HAP-1 (cell line): ENCODE measurements around the gene SFSWAP.

Source experiments
- DNase-seq, 2 experiments: peaks; one replicate each; pipeline ENCODE4 v3.0.0-alpha.2; 2016 to 2020; ENCODE audit warnings: low spot score in 2 of 2
- H3K27me3 ChIP-seq: fragments of 250-450 bp; sonication (Bioruptor Pico); 2 replicates; pipeline ENCODE4 v1.5.1; 2020; ENCODE audit warnings: low read depth, mild to moderate bottlenecking, moderate library complexity
- H3K36me3 ChIP-seq: fragments of 250-450 bp; sonication (Bioruptor Pico); replicated peaks from 2 replicates; pipeline ENCODE4 v1.5.1; 2020; ENCODE audit warnings: mild to moderate bottlenecking
- H3K4me1 ChIP-seq: fragments of 250-450 bp; sonication (Bioruptor Pico); 2 replicates; pipeline ENCODE4 v1.5.1; 2020; ENCODE audit warnings: mild to moderate bottlenecking
- H3K4me3 ChIP-seq: fragments of 250-450 bp; sonication (Bioruptor Pico); 2 replicates; pipeline ENCODE4 v1.5.1; 2020; ENCODE audit warnings: mild to moderate bottlenecking, moderate library complexity
- H3K9me3 ChIP-seq: fragments of 250-450 bp; sonication (Bioruptor Pico); 2 replicates; pipeline ENCODE4 v1.5.1; 2020; ENCODE audit warnings: mild to moderate bottlenecking, moderate library complexity
- in situ Hi-C: fragments of 300-500 bp; cut with MboI; formaldehyde crosslinking; loops from 3 replicates; pipeline ENCODE4 v1.14.3; 2020; ENCODE audit warnings: low sequenced_read_pairs, inconsistent platforms, mixed read lengths

The SFSWAP gene

DNA sequence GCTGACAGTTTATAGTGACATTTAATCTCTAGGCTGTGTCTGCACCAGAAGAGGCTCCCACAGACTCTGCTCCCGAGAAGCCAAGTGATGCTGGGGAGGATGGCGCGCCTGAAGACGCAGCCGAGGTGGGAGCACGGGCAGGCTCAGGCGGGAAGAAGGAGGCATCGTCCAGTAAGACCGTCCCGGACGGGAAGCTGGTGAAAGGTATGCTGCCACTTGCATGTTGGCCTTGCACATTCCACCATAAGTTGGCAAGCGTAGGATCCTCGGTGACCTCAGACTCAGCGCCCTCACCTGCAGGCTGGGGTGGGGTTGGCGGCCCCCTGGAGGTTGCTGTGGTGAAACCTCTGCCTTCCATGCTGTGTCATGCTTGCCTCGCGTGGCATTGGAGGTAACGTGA, 45.6 kb downstream of the SFSWAP start:
- peaks cover 68% of the 10 kb centered on the region for H3K36me3 ChIP-seq
- H3K9me3 ChIP-seq, result no peaks in the 10 kb centered on the region
- in situ Hi-C loops, result no loop called here

DNA sequence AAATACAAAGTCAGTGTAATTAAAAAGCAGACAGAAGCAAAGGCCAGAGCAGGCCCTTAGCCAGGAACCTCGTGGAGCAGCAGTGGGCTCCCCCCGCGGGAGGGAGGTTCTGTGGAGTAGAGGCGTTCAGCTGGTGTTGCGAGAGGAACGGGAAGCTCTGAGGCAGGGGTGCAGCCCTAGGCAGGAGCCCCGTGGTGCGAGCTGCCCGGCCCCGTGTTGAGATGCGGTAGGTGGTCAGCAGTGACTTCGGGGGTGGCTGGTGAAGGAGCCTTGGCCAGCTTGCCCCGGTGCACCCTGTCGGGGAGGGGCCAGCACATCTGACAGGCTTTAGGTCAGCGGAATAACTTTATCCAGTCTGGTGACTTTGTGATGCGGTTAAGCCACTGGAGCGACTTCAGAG, 46.2 kb downstream of the SFSWAP start:
- H3K4me3 ChIP-seq, result no peak overlapping the region
- no peak for DNase-seq
- in situ Hi-C loops, result no loop called here
- H3K36me3 ChIP-seq, result peaks cover 69% of the 10 kb centered on the region
- no peaks in the 10 kb centered on the region for H3K9me3 ChIP-seq
- H3K4me1 ChIP-seq, result no peaks in the 10 kb centered on the region; the same call in 1 of the 2 replicates
- H3K27me3 ChIP-seq, result no peaks in the 10 kb centered on the region

More for the DNA sequence above, 45.6 kb downstream of the SFSWAP start:
- H3K4me1 ChIP-seq, result no peaks in the 10 kb centered on the region; the same call in 1 of the 2 replicates
- no peak for DNase-seq
- no peaks in the 10 kb centered on the region for H3K27me3 ChIP-seq
- H3K4me3 ChIP-seq, result no peak overlapping the region

DNA sequence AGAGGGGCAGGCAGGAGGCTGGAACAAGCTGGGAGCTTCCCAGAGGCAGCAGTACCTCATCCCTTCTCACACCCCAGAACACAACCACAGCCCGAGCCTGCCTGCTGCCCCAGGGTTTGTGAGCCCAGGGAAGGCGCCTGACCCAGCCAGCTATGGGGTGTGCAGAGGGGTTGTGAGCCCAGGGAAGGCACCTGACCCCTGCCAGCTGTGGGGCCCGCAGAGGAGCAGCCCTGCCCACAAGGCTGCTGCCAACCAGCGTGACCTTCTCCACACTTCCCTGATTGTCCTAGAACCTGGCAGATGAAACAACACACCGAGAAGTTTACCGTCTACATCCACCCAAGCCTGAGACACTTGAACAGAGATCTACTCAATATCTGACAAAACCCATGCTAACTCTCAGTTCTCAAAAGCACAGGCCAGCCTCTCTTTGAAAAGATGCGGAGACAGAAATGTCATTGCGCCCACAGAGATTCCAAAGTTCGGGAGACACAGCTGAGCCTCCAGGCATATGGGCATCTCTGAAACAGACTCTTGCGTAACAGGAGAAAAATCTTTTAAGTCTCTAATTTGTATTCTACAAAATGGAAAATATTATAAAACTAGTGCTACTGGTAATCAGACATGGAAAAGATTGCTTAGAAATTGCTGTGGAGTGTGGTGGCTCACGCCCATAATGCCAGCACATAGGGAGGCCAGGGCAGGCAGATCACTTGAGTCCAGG, 47.3 kb downstream of the SFSWAP start:
- no peaks in the 10 kb centered on the region for H3K27me3 ChIP-seq
- in situ Hi-C loops, result no loop called here
- no peaks in the 10 kb centered on the region for H3K9me3 ChIP-seq
- H3K4me3 ChIP-seq, result no peak overlapping the region
- H3K36me3 ChIP-seq, result peaks cover 61% of the 10 kb centered on the region
- no peaks in the 10 kb centered on the region; the same call in 1 of the 2 replicates for H3K4me1 ChIP-seq
- no peak for DNase-seq

DNA sequence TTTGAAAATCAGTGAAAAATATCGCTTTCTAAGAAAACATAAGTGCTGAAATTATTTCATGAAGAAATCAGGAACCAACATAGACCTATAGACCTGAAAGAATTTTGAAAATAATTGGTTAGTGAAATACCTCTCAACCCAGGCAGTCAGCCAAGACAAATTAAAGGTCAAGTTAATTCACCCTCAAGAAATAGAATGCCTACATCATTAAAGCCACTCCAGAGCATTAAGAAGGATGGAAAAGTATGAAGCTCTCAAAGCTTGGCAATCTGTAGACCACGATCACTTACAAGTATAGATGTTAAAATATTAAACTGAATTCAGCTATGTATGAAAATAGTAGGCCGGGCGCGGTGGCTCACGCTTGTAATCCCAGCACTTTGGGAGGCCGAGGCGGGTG, 48.3 kb downstream of the SFSWAP start:
- H3K27me3 ChIP-seq, result no peaks in the 10 kb centered on the region
- no peaks in the 10 kb centered on the region; the same call in 1 of the 2 replicates for H3K4me1 ChIP-seq
- no peaks in the 10 kb centered on the region for H3K9me3 ChIP-seq
- no peak overlapping the region for H3K4me3 ChIP-seq
- DNase-seq, result no peak
- in situ Hi-C loops, result no loop called here
- H3K36me3 ChIP-seq, result peaks cover 56% of the 10 kb centered on the region

DNA sequence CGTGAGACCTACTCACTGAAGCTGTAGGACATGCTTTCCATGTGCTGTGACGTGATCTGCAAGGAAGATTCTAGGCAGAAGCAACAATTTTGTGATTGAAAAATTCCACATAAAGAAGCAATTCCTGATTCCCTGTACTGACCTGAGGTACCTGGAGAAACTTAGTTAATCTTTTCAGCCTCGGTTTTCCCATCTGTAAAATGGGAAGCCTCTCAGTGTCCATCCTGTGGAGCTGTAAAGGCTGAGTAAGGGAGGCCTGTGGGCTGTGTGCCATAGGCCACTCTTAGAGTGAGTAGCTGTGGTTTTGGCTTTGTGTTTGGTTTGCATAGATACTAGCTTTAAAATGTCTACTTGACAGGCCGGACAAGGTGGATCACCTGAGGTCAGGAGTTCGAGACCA, 50.7 kb downstream of the SFSWAP start:
- H3K36me3 ChIP-seq, result peaks cover 60% of the 10 kb centered on the region
- H3K9me3 ChIP-seq, result no peaks in the 10 kb centered on the region
- H3K4me3 ChIP-seq, result no peak overlapping the region
- H3K4me1 ChIP-seq, result no peaks in the 10 kb centered on the region; the same call in 1 of the 2 replicates
- no peak for DNase-seq
- in situ Hi-C loops, result no loop called here
- H3K27me3 ChIP-seq, result no peaks in the 10 kb centered on the region

DNA sequence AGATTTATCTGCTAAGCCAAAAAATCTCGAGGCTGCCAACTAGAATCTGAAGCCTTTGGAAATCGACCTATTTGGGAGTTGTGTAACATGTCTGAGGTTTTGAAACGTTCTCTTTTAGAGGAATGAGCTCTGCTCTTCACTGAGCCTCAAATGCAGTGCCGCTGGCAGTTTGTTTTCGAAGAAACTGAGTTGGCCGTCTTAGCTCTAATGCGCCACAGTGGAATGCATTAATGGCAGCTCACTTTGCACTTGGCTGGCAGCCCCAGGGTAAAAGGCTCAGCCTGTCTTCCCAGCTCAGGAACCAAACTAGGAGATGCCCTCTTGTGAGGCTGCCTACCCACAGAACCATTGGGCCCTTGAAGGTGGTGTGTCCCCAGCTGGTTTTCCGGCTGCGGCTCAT, 53.8 kb downstream of the SFSWAP start:
- in situ Hi-C loops, result no loop called here
- Histone ChIP-seq H3K27me3 (no peaks in the 10 kb centered on the region), H3K4me3 (no peak overlapping the region), H3K9me3 (no peaks in the 10 kb centered on the region), H3K4me1 (no peaks in the 10 kb centered on the region; the same call in 1 of the 2 replicates), H3K36me3 (peaks cover 57% of the 10 kb centered on the region)
- DNase-seq, result no peak

DNA sequence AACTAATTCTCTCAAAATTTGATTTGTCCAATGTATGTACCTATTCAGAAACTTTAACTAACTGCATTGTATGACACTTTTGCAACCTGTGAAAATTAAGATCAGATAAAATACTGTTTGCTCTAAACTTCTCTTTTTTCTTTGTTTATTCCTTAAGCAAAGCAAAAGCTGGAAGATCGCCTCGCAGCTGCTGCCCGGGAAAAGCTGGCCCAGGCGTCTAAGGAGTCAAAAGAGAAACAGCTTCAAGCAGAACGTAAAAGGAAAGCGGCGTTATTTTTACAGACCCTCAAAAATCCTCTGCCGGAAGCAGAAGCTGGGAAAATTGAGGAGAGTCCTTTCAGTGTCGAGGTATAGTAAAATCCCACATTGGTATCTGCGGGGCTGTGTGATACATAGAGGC, 55.1 kb downstream of the SFSWAP start:
- no peaks in the 10 kb centered on the region for H3K9me3 ChIP-seq
- H3K36me3 ChIP-seq, result peaks cover 58% of the 10 kb centered on the region
- no peaks in the 10 kb centered on the region for H3K4me1 ChIP-seq
- DNase-seq, result no peak
- in situ Hi-C loops, result no loop called here
- no peak overlapping the region for H3K4me3 ChIP-seq
- no peaks in the 10 kb centered on the region for H3K27me3 ChIP-seq

DNA sequence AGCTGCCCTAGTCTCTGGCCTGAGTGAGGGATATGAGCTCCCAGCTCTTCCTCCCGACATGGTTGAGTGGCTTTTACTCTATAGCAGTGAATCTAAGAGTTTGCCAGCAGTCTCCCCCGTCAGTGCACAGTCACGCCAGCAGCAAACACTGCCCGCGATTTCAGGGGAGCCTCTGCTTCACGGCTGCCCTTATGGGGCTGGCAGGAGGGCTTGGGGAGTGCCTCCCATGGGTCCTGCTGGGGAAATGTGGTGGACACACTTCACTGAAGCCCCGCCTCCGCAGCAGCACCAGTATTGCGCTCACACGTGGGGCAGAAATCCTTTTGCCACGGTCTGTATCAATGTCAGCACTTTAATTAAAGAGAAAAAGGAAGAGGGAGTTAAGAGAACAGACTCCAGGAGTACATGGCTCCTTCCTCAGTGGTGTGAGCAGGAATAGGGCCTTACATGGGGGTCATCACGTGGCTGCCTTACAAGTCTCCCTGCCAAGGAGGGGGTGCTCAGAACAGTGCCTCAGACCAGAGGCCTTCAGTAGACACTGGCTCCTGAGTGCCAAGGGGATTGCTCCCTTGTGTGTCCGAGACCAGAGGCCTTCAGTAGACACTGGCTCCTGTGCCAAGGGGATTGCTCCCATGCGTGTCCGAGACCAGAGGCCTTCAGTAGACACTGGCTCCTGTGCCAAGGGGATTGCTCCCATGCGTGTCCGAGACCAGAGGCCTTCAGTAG, 55.7 kb downstream of the SFSWAP start:
- DNase-seq, result no peak
- Histone ChIP-seq H3K4me1 (no peaks in the 10 kb centered on the region), H3K36me3 (peaks cover 58% of the 10 kb centered on the region), H3K9me3 (no peaks in the 10 kb centered on the region), H3K27me3 (no peaks in the 10 kb centered on the region), H3K4me3 (no peak overlapping the region)
- in situ Hi-C loops, result no loop called here

DNA sequence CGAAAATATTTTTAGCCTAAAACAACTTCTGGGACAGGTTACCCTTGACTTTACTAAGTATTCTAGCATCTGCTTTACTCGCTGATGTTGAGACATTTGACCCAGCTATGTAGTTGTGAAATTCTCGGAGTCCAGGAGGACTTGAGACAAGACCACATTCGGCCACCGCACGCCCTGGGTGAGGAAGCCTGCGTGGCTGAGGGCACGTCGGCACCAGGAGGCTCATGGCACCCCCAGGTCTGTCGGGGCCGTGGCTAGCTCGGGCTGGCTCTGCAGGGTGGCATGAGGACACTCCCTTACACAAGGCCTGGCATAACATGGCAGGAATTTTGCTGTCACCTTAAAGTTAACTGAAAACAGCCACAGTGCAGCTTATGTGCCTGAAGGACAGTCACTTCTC, 59.2 kb downstream of the SFSWAP start:
- Histone ChIP-seq H3K4me3 (no peak overlapping the region), H3K9me3 (no peaks in the 10 kb centered on the region), H3K36me3 (peaks cover 52% of the 10 kb centered on the region), H3K27me3 (no peaks in the 10 kb centered on the region), H3K4me1 (no peaks in the 10 kb centered on the region)
- in situ Hi-C loops, result no loop called here
- no peak for DNase-seq

DNA sequence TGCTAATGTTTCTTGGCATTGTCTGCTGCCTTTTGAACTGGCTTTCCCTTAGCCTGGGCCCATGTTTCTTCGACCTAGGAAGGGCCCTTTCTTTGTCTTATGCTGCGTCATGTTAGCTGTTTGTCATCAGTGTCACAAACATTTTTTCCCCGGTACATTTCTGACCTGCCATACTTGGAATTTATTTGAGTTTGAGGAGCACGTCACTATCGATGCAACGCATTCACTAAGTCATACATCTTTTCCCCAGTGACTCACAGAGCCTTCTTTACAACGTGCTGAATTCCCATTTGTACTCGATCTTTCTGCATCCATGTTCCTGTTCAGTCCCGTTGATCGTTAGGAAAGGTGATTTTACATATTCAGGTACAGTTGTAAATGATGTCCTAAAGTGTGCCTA, 61.1 kb downstream of the SFSWAP start:
- in situ Hi-C loops, result no loop called here
- H3K4me1 ChIP-seq, result no peaks in the 10 kb centered on the region
- H3K27me3 ChIP-seq, result no peaks in the 10 kb centered on the region
- no peak overlapping the region for H3K4me3 ChIP-seq
- DNase-seq, result no peak
- H3K36me3 ChIP-seq, result peaks cover 37% of the 10 kb centered on the region
- no peaks in the 10 kb centered on the region for H3K9me3 ChIP-seq

DNA sequence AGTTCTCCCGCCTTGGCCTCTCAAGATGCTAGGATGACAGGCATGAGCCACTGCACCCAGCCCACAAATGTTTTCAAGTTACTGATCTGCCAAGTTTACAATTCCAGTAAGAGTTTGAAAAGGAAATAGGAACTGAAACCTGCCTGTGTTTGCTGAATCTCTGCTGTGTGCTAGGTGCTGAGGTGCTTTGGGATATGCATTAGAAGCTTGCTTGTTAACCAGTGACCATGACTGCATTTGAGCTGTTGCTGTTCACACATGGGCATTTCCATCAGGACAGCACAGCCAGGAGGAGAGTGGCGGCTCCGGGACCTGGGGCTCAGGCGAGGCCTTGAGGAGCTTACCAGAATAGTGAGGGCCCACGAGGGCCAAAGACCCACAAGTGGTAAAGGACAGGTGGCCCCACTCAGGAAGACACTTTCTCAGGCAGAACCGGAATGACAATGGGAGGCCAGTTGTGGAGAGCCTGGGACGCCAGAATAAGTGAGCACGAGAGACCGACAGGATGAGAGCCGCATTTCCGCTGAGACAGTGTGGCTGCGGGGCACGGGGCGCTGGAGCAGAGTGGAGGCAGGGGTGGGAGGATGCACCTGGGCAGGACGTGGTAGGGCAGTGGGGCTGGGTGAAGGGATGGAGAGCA, 62.8 kb downstream of the SFSWAP start:
- Histone ChIP-seq H3K36me3 (peaks cover 38% of the 10 kb centered on the region), H3K9me3 (no peaks in the 10 kb centered on the region), H3K4me3 (no peak overlapping the region), H3K27me3 (no peaks in the 10 kb centered on the region), H3K4me1 (no peaks in the 10 kb centered on the region)
- in situ Hi-C loops, result no loop called here
- DNase-seq, result no peak

DNA sequence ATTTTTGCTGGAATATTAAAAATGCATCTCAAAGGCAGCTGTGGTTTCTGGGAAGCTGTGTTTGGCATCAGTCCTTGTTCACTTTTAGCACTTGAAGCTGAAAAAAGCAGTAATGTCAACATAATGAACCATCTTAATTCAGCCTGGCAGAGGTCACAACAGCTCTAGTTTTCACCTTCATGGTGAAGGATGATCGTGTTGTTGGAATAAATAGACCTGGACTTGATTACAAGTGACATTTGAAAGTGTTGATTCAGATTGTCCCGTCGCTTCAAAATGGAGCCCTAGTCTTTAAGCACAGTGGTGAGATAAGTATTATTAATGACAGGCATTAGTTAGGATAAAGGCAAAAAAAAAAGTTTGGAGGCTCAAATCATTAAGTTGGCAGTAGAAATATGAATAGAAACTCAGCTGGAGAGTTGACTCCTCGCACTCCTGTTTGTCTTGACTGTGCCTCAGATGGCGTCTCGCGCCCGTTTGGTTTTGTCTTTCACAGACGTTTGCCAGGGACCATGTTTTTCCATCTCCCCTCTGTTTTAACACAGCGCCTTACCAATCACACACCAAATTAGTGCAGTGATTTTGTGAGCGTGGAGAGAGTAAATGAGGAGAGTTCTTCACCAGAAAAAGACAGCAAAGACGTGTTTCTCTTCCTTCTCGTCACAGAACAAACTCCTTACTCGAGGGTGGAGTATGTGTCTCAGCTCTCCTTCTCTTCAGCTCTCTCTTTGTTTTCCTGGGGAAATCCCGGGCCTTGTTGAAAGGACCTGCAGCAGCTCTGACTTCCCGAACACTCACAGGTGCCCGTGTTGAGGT, 63.9 kb downstream of the SFSWAP start:
- Histone ChIP-seq H3K4me3 (no peak overlapping the region), H3K27me3 (no peaks in the 10 kb centered on the region), H3K36me3 (peaks cover 37% of the 10 kb centered on the region), H3K4me1 (no peaks in the 10 kb centered on the region), H3K9me3 (no peaks in the 10 kb centered on the region)
- in situ Hi-C loops, result no loop called here
- DNase-seq, result no peak

DNA sequence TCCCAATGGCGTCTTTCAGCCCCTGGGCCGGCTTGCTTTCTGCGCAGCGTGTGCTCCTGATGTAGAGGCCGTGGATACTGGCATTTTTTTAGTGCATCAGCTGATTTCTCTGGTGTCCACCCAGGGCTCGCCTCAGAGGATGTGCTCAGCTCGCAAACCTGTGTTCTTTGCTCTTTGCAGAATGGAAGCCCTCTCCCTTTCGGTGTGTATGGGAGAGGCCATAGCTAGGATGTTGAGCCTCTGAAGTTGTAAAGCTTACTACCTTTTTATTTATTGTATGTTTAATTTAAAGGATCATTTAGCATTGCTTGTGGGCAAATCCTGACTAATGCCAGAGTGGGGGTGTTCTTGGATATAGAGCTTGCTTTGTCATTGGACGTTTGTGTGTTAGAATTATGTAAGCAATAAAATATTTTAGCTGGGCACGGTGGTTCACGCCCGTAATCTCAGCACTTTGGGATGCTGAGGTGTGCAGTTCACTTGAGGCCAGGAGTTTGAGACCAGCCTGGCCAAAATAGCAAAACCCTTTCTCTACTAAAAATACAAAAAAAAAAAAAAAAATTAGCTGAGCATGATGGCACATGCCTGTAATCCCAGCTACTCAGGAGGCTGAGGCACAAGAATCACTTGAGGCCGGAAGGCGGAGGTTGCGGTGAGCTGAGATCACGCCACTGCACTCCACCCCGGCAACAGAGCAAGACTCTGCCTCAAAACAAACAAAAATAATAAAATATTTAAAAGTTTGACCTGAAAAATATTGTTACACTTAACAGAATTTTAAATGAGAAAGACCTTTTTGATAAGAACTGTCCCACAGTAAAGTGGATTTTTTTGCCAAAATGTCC, 64.7 kb downstream of the SFSWAP start:
- Histone ChIP-seq H3K27me3 (no peaks in the 10 kb centered on the region), H3K36me3 (peaks cover 41% of the 10 kb centered on the region), H3K4me1 (no peaks in the 10 kb centered on the region), H3K9me3 (no peaks in the 10 kb centered on the region), H3K4me3 (no peak overlapping the region)
- in situ Hi-C loops, result no loop called here
- no peak for DNase-seq
